HG03520 (cell line): ENCODE results near the gene SLC10A7.

ENCODE experiments used
- ATAC-seq: cut with Tn5 transposase; IDR thresholded peaks from one replicate; pipeline ENCODE4 v1.9.1; 2021; ENCODE audit warnings: mild to moderate bottlenecking, moderate library complexity; ENCODE audit not compliant: unreplicated experiment

Gene SLC10A7

DNA sequence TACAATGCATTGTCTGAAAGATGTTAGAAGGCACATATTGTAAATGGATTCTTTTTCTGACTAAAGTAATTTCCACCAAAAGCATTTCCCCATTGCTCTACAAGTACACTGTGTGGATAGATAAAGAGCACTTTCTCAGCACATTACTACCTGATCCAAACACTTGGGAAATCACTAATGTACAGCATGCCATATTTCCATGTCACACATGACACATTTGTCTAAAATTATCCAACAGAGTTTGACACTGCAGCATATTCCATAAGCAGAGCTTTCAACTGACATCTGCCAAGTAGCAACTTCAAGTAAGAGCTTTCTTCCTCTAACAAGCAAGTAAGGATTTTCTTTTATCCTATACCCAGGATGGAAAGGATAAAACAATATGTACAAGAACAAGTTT is 257.9 kb downstream of the SLC10A7 start:
- no peak for ATAC-seq

DNA sequence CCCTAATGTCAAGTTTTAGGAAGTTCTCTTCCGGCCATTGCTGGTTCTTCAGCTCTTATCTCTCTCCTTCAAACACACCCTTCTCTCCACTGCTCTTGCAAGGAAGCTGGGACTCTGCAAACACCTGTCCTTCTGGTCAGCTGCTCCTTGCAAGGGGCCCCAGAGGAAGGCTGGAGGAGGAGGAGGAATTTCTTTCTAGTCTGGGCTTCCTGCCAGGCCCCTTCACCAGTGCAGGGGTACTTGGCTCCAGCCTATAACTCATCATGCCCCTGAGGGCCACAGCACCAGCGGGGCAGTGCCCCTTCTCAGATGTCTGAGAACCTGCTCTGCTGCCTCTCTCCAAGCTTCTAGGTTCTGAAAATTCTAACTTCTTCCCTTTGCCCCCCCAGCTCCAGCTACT is 260.7 kb downstream of the SLC10A7 start:
- no peak for ATAC-seq

DNA sequence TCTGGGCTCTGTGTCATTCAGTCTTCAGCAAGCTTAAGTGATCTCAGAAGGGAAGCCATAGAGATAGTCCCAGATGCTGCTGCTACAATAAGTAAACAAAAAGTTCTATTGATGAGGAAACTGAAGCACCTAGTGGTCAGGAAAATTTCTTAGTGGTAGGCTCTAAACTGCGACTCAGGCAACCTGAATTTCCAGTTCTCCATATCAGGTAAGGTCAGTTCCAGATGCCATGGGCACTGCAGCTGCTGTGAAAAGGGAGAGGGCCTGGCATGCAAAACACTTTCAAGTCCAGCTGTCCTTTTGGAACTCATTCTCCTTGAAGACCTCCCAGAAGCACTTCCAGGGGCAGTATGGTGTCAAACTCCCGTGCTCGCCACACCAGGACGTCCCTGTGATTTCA is 261.2 kb downstream of the SLC10A7 start:
- ATAC-seq = no peak

DNA sequence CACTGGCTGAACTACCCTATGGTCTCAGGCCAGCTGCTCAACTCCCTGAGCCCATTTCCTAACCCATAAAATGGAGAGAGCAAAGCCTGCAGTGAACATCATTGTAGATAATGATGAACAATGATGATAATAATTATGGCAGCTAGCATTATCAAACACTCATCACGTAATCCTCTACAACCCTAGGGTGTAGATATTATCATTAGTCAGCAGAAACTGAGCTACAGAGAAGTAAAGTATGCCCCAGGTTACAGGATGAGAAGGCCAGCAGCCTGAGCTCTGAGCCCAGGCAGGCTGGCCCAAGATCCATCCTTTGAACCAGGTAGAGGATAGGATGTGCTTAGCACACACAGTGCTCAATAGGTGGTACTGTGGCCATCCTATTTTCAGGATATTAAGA is 264.2 kb downstream of the SLC10A7 start:
- ATAC-seq = no peak

DNA sequence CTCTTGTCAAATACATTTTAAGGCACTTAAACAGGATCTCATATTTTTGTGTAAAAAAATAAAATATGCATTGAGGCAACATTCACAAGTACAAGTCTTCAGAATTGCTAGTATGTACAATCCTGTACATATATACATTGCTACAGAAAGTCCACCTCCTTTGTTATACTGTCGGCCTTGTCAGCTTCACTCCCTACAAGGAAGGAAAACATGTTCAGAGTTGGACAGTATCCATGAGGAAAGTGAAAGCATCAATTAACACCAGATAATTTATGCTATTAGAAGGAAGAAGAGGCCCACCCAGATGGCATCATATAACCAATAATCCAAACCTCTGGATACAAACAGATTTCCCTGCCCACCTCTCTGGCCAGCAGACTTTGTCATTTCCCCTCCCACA is 265.4 kb downstream of the SLC10A7 start:
- ATAC-seq = no peak

DNA sequence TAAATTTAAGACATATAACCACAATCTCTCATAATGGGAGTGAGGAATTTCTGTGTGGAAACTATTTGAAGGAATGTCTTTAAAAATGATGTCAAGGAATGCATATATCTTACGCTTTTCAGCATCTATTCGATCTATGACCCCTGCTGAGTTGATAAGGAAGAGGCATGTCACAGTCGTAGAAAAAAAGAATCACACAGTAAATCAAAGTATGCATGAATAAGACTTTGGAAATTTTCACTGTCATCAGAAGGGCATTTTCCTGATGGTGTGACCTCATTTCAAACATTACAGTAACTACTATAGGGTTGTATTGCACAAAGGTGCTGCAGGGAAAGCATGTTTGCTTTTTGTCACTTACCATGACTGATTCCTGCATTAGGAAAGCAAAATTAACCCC is 265.9 kb downstream of the SLC10A7 start:
- no peak for ATAC-seq

DNA sequence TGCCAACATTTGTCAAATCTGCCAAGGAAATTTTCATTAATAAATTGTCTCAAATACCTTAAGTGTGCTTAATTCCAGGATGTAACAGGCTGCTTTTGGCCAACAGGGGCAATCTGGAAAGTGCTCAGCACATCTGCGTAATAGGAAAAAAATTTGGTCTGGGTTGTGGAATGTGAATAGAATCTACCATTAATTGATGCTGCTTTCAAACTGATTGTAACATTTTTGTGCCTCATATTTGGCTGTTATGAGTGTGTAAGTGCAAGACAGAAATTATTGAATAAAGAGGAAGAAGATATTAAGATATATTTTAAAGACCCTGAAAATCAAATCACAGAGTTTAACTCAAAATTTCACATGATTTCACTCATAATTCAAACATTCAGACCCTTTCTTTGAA is 266.3 kb downstream of the SLC10A7 start:
- no peak for ATAC-seq

DNA sequence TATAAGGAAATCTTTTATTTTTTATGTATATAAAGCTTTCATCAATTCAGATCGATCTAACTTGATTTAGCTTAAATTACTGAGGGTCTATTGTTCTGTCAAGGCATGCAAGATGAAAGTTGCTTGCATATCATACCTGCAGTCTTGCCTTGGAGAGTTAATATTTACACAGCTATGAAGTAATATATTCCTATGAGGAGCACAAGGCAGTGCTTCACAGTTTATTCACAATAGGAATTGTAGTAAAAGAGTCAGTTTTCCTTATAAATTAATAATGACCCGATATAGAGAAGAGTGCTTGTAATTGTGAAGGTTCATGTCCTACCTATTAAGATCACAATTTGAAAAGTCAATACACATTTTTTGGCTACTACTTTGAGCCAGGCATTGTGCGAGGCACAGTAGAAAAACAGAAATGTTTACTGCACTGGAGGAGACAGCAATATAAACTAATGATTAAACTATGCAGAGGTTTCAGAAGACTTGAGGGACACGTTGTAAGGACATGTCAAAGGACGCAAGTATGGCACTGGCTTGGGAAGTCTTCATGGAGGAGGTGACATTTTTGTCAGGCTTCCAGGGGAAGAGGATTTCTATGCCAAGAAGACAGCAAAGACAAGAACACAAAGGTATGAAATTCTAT is 268.6 kb downstream of the SLC10A7 start:
- ATAC-seq = no peak

DNA sequence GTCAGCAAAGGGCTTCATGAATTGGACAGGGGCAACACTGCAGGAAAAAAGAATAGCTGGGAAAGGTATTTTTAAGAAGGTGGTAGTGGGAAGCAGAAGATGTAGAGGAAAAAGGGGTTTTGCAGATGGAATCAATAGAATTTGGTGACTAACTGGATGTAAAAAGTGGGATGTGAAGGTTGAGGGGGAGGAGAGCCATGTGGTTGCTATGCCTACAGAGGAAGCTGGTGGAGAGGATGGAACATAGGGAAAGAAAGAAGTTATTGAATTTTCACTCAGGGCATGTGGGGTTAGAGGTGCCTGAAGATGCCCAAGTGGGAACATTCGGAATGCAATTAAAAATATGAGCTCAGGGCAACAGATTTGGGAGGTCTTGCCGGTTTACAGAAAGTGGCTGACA is 274.4 kb downstream of the SLC10A7 start:
- ATAC-seq = no peak

DNA sequence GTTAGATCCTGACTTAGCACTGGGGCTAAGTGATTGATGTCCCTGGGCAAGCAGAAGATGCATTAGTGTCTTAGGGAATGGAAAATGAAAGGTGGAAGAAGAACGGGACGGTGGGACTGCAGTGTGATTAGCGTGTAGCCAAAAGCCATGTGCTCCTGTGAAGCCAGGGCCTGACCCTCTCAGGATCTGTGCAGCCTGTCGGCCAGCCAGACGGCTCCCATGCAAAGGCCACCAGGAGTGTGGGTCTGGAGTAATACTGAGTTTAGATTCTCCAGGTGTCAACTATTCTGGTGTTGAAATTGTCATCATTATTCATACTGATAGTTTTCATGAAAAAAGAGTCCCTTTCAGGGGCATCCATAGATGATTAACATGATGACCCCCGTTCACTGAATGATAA is 275.4 kb downstream of the SLC10A7 start:
- ATAC-seq = no peak

DNA sequence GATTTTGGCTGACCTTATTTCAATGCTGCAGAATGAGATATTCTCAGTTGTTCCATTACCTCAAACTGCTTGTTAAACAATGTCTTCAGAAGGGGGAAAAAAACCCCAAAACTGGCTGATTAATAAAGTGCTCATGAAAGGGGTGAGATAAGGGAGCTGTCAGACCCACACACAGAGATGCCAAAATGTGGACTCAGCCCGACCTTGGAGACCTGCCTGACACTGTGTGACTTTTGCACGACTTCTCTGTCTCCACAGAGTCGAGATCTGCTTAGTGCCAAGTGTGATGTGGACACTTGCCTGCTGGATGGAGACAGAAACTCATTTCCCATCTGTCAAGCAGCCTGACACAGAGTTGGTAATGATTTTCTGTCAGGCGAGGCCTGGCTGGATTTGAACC is 275.9 kb downstream of the SLC10A7 start:
- no peak for ATAC-seq

DNA sequence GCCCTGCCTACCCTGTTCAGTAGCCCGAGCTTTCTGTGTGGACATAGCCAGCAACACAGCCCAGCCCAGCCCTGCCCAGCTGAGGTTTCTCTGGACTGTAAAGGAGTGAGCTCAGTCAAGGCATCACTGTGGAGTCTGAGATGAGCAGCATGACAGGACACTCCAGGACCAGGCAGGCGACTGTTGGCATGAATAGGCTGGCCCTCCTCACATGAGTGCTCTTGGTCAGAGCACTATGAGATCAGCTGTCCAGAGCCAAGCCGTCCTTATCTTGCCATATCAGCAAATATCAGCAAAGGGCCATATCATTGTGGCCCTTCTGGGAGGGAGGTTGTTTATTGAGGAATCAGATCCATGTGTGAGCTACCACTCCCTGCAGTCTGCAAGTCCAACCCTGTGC is 276.5 kb downstream of the SLC10A7 start:
- no peak for ATAC-seq

DNA sequence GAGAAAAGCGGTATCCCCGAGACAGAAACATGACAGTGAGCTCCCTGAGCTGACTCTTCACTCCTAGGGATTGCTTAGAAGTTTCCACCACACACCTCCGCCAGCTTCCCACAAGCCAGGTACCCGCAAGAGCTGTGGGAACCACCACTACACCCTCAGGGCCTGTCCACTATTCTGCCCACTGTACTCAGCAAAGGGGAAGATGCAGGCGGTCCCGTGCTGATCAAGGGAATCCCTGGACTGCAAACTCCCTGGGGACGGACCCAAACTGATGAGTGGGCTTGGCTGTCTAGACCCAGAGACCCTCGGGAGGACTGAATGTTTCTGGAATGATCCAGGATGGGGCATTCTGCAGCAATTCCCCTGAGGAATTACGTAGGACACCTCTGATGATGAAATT is 277.2 kb downstream of the SLC10A7 start:
- ATAC-seq = no peak

DNA sequence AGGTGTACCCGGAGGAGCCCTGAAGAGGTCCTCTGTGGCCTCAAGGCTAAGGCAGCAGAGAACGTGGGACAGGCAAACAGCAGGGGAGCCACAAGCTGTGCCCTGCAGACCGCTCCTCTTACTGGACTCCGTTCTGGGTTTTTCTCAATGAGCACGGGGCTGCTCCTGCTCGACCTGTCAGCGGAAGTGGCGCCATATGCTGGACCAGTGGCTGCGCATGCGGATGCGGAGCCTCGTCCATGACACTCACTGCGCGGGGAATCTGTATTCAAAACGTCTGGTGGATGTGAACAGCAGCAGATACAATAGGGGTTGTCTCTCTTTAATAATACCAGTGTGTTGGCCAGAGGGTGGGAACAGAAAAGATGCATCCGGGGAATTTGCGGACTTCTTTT is 277.9 kb downstream of the SLC10A7 start:
- ATAC-seq = no peak

DNA sequence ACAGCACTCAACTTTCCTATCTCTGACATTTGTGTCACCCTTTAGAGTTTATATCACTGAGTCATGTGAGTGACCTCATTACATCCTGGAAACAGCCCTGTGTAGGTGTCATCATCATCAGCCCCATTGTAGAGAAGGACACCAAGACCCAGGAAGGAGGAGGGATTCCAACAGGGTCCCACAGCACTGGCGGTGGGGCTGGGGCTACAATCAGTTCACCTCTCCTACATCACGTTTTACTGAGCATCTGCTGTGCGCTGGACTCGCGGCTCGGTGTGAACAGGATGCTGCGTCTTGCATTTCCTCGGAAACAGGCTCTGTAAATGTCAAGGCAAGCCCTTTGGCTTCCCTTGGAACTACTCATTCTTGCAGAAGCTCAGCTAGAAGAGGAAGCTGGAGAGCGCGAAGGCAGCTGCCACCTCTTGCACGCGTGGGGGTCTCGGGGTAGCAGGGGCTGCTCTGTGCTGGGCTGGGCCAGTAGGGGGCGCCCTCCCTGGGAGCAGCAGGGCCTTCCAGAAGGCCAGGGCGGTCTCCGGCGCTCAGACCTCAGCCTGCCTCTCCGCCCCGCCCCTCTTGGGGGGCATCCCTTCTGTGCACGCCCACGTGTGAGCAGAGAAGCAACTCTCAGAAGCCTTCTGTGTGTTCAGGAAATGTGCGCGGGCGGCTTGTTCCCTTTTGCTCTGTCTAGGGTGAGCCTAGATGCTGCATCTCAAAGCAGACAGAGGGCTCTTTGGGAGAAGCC is 278.4 kb downstream of the SLC10A7 start:
- ATAC-seq = peak; percentile 86

DNA sequence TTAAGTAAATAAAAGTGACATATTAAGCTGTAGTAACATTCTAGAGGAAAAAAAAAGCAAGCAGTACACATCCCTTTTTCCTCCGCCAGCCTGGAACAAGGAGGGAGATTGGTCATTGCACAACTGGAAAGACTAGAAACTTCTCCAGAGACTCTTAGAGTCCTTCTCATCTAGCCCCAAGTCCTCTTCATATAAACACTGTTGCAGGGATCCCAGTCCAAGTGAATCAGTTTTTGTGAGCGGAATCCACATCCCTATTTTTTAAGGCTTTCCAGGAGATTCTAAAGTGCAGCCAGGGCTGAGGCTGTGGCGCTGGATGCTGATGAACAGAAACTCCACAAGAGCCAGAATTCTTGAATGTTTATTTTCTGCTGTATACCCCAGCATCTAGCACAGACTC is 283.6 kb downstream of the SLC10A7 start:
- ATAC-seq = no peak

DNA sequence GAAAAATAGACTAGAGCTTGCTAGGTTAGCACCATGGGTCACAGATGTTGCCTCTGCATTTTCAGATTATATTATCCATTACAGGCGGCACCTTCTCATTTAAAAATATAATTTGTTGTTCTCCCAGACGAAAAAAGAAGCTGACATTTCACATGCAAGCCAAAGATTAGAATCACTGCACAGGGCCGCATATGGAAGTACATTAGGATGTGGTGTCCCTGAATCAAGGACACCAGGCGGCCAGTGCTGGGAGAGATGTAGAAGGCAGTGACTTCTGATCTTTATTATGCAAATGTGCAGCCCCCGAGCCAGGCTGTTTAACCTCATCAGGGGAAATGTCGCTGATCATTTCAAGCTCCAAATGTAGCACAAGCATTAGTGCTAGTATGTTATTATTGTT is 284.6 kb downstream of the SLC10A7 start:
- ATAC-seq = no peak

DNA sequence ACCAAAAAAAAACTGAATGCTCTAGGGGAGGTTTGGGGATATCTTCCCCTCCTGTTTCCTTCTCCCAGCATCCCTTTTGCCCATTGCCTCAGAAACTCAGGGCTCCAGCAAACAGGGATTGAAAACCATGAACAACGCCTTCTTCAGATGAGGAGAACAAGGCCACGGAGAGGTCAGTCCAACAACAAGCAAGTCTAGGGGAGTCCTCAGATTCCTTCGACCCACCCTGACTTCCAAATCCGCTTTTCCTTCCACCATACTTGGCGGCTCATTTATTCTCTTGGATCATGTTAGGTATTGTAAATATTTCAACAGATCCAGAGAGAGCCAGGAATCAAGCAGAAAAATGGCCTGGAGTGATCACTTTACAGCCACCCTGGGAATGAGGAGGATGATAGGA is 285.5 kb downstream of the SLC10A7 start:
- no peak for ATAC-seq

DNA sequence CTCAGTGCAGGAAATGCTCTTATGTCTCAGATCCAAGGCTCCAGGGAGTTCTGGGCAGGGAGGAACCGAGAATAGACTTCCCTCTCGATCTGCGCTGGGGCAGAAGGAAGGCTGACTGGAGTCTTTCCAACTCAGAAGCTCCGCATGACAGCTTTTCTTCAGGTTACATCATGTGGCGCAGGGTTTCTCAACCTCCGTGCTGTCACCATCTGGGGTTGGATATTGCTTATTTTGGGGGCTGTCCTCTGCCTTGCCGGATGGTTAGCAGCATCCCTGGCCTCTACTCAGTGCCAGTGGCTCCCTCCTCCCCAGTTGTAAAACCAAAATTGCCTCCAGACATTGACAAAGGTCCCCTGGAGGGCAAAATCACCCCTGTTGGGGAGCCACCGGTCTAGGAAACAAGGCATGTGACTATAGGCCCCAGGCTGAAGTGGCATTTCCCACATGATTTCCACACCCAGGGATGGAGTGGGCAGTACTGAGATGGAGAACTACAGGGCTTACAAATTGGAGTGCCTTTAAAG is 286.0 kb downstream of the SLC10A7 start:
- ATAC-seq = no peak

DNA sequence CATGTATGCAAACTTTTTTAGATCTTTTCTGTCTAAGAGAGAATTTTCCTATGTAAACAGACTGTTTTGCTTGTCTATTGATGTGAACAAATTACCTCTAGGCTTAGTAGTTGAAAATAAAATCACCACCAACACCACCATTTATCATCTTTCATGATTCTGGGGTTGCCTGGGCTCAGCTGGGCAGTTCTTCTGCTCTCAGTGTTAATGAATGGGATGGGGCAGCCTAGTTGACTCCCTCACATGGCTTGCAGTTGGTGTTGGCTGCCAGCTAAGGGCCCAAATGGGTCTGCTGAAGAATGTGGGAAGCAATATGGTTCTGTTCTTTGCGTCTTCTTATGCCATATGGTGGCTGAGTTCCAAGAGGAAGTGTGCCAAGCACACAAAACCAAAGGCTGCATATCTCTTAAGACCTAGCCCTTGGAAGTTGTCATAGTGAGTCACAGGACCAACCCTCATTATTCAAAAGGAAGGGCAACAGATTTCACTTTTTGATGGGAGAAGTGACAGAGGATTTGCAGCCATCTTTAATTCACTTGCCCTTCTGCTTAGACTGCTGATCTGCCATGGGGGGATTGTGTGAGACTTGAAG is 289.5 kb downstream of the SLC10A7 start:
- no peak for ATAC-seq

DNA sequence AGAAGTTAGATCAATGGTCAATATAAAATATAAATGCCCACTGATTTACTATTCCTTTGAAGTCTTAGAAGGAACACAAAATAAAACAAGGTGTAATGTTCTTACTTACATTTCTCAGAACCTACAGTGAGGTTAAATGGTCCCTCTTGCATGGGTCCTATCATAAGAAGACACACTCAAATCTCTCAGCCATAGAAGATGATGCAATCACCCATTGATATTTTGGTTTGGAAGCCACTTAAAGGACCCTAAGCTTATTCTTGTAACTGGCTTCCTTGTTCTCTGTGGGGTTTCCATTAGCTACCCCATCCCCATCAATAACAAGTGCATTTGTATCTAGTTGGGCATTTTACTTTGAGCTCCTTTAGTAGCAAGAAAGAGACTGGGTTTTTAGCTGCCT is 292.3 kb downstream of the SLC10A7 start:
- no peak for ATAC-seq

DNA sequence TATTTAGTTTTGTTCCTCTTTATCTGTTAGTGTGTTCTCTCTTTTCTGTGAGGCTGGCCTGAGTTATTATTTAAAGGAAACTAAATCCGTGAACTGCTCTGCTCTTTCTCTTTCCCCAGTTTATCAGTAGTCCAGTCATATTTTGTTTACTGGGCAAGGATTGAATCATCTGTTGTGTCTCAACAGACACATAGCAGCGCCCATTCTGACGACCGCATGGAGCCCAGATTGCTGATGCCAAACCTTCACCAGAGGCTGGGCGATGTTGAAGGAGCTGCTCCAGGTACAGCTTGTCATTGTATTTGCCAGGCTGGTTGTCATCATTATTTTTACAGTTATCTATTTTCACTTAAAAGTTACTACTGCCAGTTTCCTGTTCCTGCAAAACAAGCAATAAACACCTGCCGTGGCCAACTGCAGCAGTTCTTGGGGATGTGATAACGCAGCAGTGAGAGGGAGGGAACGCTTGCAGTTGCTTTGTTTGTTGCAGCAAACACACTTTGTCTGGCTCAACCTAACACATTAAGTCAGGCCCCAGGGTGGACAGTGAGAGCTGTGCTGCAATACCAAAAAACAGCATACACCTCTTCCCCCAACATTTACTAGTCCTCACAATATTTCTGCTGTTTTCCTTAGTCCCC is 297.3 kb downstream of the SLC10A7 start:
- ATAC-seq = no peak
